ENCODE measurements around the gene MAG.

Gene MAG

GRCh38 chr19:35346193-35347052 lies 54.5 kb downstream of the MAG start:
- Histone ChIP-seq H3K4me1 (ENCODE audit: control insufficient read depth, low read depth, low read length) (no peaks in the 10 kb centered on the region), H3K4me3 (ENCODE audit: low read length) (no peak overlapping the region), H3K9me3 (ENCODE audit: control insufficient read depth, low read depth, low read length) (no peaks in the 10 kb centered on the region), H3K27me3 (ENCODE audit: control insufficient read depth, insufficient read depth, low read length) (no peaks in the 10 kb centered on the region), H3K36me3 (ENCODE audit: control insufficient read depth, low read depth, low read length) (no peaks in the 10 kb centered on the region), H3K9ac (ENCODE audit: low read length) (no peak overlapping the region), H3K27ac (ENCODE audit: low read length) (no peak overlapping the region)

- no peak within 1 kb of the TSS for H3K27ac ChIP-seq (ENCODE audit: low read length)
Observed at GRCh38 chr19:35347171-35347929, 55.4 kb downstream of the MAG start, which contains the start of gene FFAR1. TSS of gene FFAR1 (plus strand) at chr19:35347902. CDS start at chr19:35351552, 3,650 bp downstream.

GRCh38 chr19:35347930-35348298 lies 56.0 kb downstream of the MAG start:
- Histone ChIP-seq H3K4me3 (ENCODE audit: low read length) (no peak overlapping the region), H3K36me3 (ENCODE audit: control insufficient read depth, low read depth, low read length) (no peaks in the 10 kb centered on the region), H3K27ac (ENCODE audit: low read length) (no peak overlapping the region), H3K9me3 (ENCODE audit: control insufficient read depth, low read depth, low read length) (no peaks in the 10 kb centered on the region), H3K27me3 (ENCODE audit: control insufficient read depth, insufficient read depth, low read length) (no peaks in the 10 kb centered on the region), H3K4me1 (ENCODE audit: control insufficient read depth, low read depth, low read length) (no peaks in the 10 kb centered on the region), H3K9ac (ENCODE audit: low read length) (no peak overlapping the region)

More at GRCh38 chr19:35347171-35347929, 55.4 kb downstream of the MAG start, which contains the start of gene FFAR1:
- no peak within 1 kb of the TSS for H3K4me3 ChIP-seq (ENCODE audit: low read length)
- H3K36me3 ChIP-seq (ENCODE audit: control insufficient read depth, low read depth, low read length): no peaks in the 10 kb centered on the region
- no peaks in the 10 kb centered on the region for H3K9me3 ChIP-seq (ENCODE audit: control insufficient read depth, low read depth, low read length)
- H3K27me3 ChIP-seq (ENCODE audit: control insufficient read depth, insufficient read depth, low read length): no peaks in the 10 kb centered on the region
- H3K9ac ChIP-seq (ENCODE audit: low read length): no peak within 1 kb of the TSS
- no peaks in the 10 kb centered on the region for H3K4me1 ChIP-seq (ENCODE audit: control insufficient read depth, low read depth, low read length)

GRCh38 chr19:35348911-35349611 lies 57.1 kb downstream of the MAG start:
- Histone ChIP-seq H3K36me3 (ENCODE audit: control insufficient read depth, low read depth, low read length) (no peaks in the 10 kb centered on the region), H3K27ac (ENCODE audit: low read length) (no peak overlapping the region), H3K9ac (ENCODE audit: low read length) (no peak overlapping the region), H3K27me3 (ENCODE audit: control insufficient read depth, insufficient read depth, low read length) (no peaks in the 10 kb centered on the region), H3K4me1 (ENCODE audit: control insufficient read depth, low read depth, low read length) (no peaks in the 10 kb centered on the region), H3K9me3 (ENCODE audit: control insufficient read depth, low read depth, low read length) (no peaks in the 10 kb centered on the region), H3K4me3 (ENCODE audit: low read length) (no peak overlapping the region)

- no peak overlapping the region for H3K4me3 ChIP-seq (ENCODE audit: low read length)
Observed at GRCh38 chr19:35349614-35350521, 57.9 kb downstream of the MAG start.

GRCh38 chr19:35350591-35350990 lies 58.6 kb downstream of the MAG start:
- Histone ChIP-seq H3K4me1 (ENCODE audit: control insufficient read depth, low read depth, low read length) (no peaks in the 10 kb centered on the region), H3K4me3 (ENCODE audit: low read length) (no peak overlapping the region), H3K27me3 (ENCODE audit: control insufficient read depth, insufficient read depth, low read length) (no peaks in the 10 kb centered on the region), H3K9me3 (ENCODE audit: control insufficient read depth, low read depth, low read length) (no peaks in the 10 kb centered on the region), H3K27ac (ENCODE audit: low read length) (no peak overlapping the region), H3K36me3 (ENCODE audit: control insufficient read depth, low read depth, low read length) (no peaks in the 10 kb centered on the region), H3K9ac (ENCODE audit: low read length) (no peak overlapping the region)

More at GRCh38 chr19:35349614-35350521, 57.9 kb downstream of the MAG start:
- H3K27ac ChIP-seq (ENCODE audit: low read length): no peak overlapping the region
- no peaks in the 10 kb centered on the region for H3K36me3 ChIP-seq (ENCODE audit: control insufficient read depth, low read depth, low read length)
- H3K9me3 ChIP-seq (ENCODE audit: control insufficient read depth, low read depth, low read length): no peaks in the 10 kb centered on the region
- H3K9ac ChIP-seq (ENCODE audit: low read length): no peak overlapping the region
- no peaks in the 10 kb centered on the region for H3K4me1 ChIP-seq (ENCODE audit: control insufficient read depth, low read depth, low read length)
- no peaks in the 10 kb centered on the region for H3K27me3 ChIP-seq (ENCODE audit: control insufficient read depth, insufficient read depth, low read length)

- H3K4me1 ChIP-seq (ENCODE audit: control insufficient read depth, low read depth, low read length): no peaks in the 10 kb centered on the region
Observed at GRCh38 chr19:35351411-35352176, 59.6 kb downstream of the MAG start.

GRCh38 chr19:35352177-35352447 lies 60.2 kb downstream of the MAG start:
- Histone ChIP-seq H3K27me3 (ENCODE audit: control insufficient read depth, insufficient read depth, low read length) (no peaks in the 10 kb centered on the region), H3K9ac (ENCODE audit: low read length) (no peak overlapping the region), H3K27ac (ENCODE audit: low read length) (no peak overlapping the region), H3K4me1 (ENCODE audit: control insufficient read depth, low read depth, low read length) (no peaks in the 10 kb centered on the region), H3K36me3 (ENCODE audit: control insufficient read depth, low read depth, low read length) (no peaks in the 10 kb centered on the region), H3K9me3 (ENCODE audit: control insufficient read depth, low read depth, low read length) (no peaks in the 10 kb centered on the region), H3K4me3 (ENCODE audit: low read length) (no peak overlapping the region)

More at GRCh38 chr19:35351411-35352176, 59.6 kb downstream of the MAG start:
- H3K36me3 ChIP-seq (ENCODE audit: control insufficient read depth, low read depth, low read length): no peaks in the 10 kb centered on the region
- H3K4me3 ChIP-seq (ENCODE audit: low read length): no peak overlapping the region
- H3K9ac ChIP-seq (ENCODE audit: low read length): no peak overlapping the region
- H3K27ac ChIP-seq (ENCODE audit: low read length): no peak overlapping the region
- no peaks in the 10 kb centered on the region for H3K27me3 ChIP-seq (ENCODE audit: control insufficient read depth, insufficient read depth, low read length)
- no peaks in the 10 kb centered on the region for H3K9me3 ChIP-seq (ENCODE audit: control insufficient read depth, low read depth, low read length)

GRCh38 chr19:35352448-35353304 lies 60.7 kb downstream of the MAG start:
- no peak overlapping the region for H3K4me3 ChIP-seq (ENCODE audit: low read length)
- H3K4me1 ChIP-seq (ENCODE audit: control insufficient read depth, low read depth, low read length): no peaks in the 10 kb centered on the region
- H3K36me3 ChIP-seq (ENCODE audit: control insufficient read depth, low read depth, low read length): no peaks in the 10 kb centered on the region
- no peaks in the 10 kb centered on the region for H3K9me3 ChIP-seq (ENCODE audit: control insufficient read depth, low read depth, low read length)
- H3K27ac ChIP-seq (ENCODE audit: low read length): no peak overlapping the region
- no peak overlapping the region for H3K9ac ChIP-seq (ENCODE audit: low read length)
- no peaks in the 10 kb centered on the region for H3K27me3 ChIP-seq (ENCODE audit: control insufficient read depth, insufficient read depth, low read length)

- Histone ChIP-seq H3K36me3 (ENCODE audit: control insufficient read depth, low read depth, low read length) (no peaks in the 10 kb centered on the region), H3K27me3 (ENCODE audit: control insufficient read depth, insufficient read depth, low read length) (no peaks in the 10 kb centered on the region), H3K27ac (ENCODE audit: low read length) (no peak overlapping the region), H3K9ac (ENCODE audit: low read length) (no peak overlapping the region), H3K9me3 (ENCODE audit: control insufficient read depth, low read depth, low read length) (no peaks in the 10 kb centered on the region), H3K4me3 (ENCODE audit: low read length) (no peak overlapping the region), H3K4me1 (ENCODE audit: control insufficient read depth, low read depth, low read length) (no peaks in the 10 kb centered on the region)
Observed at GRCh38 chr19:35353635-35354034, 61.7 kb downstream of the MAG start.

All from iPS-18a (cell line).